ENCODE measurements around the gene TMEM198.

TMEM198 gene, protein sequence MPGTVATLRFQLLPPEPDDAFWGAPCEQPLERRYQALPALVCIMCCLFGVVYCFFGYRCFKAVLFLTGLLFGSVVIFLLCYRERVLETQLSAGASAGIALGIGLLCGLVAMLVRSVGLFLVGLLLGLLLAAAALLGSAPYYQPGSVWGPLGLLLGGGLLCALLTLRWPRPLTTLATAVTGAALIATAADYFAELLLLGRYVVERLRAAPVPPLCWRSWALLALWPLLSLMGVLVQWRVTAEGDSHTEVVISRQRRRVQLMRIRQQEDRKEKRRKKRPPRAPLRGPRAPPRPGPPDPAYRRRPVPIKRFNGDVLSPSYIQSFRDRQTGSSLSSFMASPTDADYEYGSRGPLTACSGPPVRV

DNA sequence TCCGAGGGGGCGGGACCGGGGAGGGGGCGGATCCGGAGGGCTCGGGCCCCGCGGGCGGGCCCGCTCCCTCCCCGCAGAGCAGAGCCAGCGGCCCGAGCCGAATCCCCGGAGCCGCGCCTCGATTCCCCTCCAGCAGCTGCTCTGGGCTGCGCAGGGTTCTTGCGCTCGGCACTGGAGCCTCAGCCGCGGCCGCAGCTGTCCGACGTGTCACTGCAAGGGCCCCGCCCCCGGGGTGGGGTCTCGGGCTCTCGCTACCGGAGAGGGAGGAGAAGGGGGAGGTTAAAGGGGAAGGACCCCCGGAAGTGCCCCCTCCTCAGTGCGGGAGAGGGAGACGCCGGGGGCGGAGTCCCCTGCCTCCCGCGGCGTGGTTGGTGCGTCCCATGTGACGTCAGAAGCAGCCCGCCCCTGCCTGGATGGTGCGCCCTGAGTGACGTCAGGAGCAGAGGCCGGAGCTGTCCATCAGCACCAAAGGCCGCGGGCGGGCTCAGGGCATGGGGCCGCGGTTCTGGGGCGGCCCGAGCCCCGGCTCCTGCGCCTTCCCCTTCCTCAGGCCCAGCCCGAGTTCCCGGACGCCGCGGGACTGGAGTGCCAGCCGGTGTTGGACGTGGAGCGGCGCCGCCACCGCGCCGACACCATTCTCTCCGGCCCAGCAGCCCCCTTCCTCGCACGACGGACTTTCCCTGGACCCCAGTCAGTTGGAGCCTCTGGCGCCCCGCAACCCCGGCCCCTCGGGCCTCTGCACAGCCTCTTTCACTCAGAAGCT is at the start of gene TMEM198, which contains the start of gene CHPF:
Gene TMEM198 (plus strand): TSS at position 433 of the 763 bp plus-strand sequence. CDS start 700 bp downstream, outside the sequence.
Gene CHPF (minus strand): TSS at position 214 of the 763 bp plus-strand sequence. CDS start 271 bp downstream, outside the sequence.
- DNase-seq, result peak; percentile 98

GRCh38 chr2:219494952-219495530 is 48.8 kb upstream of the TMEM198 start:
- no peak for DNase-seq

GRCh38 chr2:219495531-219496122 is 48.2 kb upstream of the TMEM198 start:
- peak; percentile 36 for DNase-seq

DNA sequence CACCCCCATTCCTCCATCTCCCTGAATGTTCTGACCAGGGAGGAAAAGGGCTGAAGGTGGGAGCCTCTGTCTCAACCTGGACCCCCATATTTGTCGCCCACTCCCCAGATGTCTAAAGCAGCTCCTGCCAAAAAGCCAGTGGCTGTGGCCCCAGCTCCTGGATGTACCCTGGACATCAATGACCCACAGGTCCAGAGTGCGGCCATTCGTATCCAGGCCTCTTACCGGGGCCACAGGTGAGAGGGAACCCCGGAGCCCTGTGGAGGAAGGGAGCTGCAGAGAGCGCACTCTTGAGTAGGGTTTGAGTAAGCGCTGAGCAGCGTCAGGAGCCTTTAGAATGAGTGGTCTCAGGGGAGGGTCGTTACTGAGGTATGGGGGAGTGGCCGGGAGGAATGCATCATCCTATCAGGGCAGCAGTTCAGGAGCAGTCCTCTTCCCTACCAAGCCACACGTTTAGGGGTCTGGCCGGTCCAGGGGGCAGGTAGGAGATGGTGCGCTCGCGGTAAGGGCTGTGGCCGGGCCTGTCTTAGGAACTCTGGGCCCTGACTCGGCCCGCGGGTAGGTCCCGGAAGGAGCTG is 47.5 kb upstream of the TMEM198 start:
- no peak for DNase-seq

DNA sequence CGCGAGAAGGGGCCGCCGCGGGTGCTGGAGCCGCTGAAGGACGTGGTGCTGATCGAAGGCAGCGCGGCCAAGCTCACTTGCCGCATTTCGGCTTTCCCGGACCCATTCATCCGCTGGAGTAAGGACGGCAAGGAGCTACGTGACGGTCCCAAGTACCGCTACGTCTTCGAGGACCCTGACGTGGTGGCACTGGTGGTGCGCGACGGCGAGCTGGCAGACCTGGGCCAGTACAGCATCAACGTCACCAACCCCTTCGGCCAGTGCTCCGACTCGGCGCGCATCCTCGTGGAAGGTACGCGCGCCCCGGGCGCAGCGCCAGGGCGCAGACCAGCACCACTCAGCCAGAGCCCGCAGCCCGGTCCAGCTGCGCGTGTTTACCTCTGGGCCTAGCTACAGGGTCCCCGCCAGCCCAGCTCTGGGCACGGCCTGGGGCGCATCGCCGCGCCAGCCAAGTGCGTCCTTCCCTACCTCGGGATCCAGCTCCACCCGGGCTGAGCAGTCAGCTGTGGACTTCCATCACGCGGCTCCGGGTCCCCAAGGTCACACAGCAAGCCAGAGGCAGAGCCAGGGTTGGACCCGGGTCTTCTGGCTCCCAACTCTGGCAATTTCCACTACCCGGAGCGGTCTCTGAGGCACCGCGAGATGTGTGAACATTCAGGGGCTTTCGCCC is 46.9 kb upstream of the TMEM198 start:
- DNase-seq, result no peak

DNA sequence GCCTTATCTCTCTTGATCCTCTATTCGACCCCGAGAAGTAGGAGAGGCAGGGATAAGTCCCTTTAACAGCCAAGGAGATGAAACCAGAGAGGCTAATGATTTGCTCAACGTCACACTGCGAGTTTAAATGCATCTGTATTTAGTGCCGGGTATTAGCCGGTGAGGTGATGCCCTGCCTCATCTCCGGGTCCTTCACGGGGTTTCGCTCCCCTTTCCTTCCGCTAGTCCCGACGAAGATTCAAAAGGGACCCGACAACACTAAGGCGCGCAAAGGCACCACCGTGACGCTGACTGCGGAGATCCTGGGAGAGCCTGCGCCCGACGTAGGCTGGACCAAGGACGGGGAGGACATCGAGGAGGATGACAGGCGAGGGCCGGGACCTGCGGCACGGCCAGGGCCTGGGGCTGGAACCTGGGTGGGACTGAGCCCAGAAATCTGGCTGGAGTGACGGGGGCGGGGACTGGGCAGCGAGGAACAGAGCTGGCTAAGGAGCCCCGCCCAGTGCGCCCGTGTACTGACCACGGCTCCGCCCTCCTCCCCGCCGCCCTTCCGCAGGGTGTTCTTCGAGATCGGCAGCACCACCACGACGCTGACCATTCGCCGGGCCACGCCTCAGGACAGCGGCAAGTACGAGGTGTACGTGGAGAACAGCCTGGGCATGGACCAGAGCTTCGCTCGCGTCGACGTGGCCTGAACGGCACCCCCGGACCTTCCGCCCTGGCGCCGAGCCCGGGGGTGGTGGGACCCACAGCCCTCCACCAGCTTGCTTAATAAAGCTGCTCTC is 46.1 kb upstream of the TMEM198 start:
- DNase-seq, result no peak

GRCh38 chr2:219498280-219499057 is 45.4 kb upstream of the TMEM198 start, which contains the start of gene GMPPA:
TSS of gene GMPPA (plus strand) at chr2:219498891. CDS start at chr2:219499976, 1,085 bp downstream.
- DNase-seq, result peak; percentile 95

GRCh38 chr2:219499058-219499307 is 44.8 kb upstream of the TMEM198 start:
- no peak for DNase-seq

- DNase-seq, result no peak
Observed at GRCh38 chr2:219499555-219499954, 44.3 kb upstream of the TMEM198 start.

GRCh38 chr2:219500135-219500534 is 43.7 kb upstream of the TMEM198 start:
- no peak for DNase-seq

GRCh38 chr2:219501849-219502248 is 42.0 kb upstream of the TMEM198 start:
- no peak for DNase-seq

- DNase-seq, result no peak
Observed at GRCh38 chr2:219502618-219503017, 41.2 kb upstream of the TMEM198 start.

DNA sequence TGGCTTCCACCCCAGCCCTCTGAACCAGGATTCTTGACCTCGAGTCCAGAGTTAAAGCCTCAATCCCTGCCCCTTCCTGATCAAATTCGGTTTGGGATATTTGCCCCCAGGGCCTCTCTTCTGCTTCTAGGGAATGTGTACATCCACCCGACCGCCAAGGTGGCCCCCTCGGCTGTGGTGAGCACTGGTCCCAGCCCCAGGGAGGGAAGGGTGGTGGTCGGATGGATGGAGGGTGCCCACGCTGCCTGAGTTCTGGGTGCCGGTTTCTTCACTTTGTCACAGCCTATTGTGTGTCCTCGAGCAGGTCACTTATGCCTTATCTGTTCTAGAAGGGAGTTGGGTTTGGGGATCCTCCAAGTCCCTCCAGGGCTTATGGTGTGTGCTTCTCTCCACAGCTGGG is 38.2 kb upstream of the TMEM198 start:
- DNase-seq, result no peak

GRCh38 chr2:219506153-219506801 is 37.6 kb upstream of the TMEM198 start:
- no peak for DNase-seq

- DNase-seq, result no peak
Observed at GRCh38 chr2:219506802-219507526, 36.9 kb upstream of the TMEM198 start.

DNA sequence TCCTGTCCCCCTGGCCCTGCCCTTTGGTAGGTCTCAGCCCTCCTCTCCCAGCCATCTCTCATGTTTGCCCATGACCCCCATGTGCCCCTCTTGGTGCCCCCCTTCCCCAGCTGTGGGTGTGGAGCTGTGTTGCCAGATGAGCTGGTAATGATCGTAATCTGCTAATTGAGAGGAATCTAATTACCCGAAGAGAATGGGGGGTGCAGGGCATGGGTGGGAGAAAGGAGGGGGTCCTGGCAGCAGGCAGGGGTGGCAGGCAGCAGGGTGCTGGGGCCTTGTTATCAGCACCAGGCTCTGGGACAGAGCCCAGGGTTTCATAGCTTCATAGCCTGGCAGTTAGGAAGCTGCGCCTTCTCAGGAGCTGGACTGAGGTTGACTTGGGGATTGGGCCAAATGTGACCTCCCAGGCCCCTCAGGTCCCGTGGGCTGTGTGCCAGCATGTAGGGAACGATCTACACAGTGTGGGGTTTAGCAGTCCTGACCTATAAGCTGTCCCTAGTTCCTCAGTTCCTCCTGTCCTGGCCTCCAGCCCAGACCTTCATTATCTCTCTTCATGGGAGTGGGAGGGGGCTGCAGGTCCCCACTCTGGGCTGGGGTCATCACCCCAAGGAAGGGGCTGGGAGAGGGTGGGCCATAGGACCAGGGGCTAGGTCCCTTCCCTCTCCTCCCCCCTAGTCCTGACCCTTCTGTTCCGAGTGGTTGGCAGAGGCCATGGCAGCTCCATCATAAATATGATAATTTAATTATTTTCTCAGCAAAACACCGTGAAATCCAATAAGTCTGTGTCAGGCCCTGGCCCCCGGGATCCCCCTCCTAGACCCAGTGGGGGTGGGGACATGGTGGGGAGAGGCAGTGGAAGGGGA is 36.0 kb upstream of the TMEM198 start:
- no peak for DNase-seq

GRCh38 chr2:219508444-219508734 is 35.4 kb upstream of the TMEM198 start:
- no peak for DNase-seq

GRCh38 chr2:219508971-219509779 is 34.7 kb upstream of the TMEM198 start:
- DNase-seq, result no peak
